HFFc6 (cell line): ENCODE data around the gene TNNT2. TPM values are rescaled to one million over a fixed set of nuclear protein-coding genes. Genes with fewer than 3 reads are reported as not detected.

Experiments used
- DNase-seq: peaks from one replicate; pipeline ENCODE4 v3.0.0-alpha.2; 2018
- H3K27ac Mint-ChIP-seq: 2 replicates; pipeline ENCODE4 v1.8.0; 2020; ENCODE audit warnings: mild to moderate bottlenecking, mixed read lengths
- H3K27me3 Mint-ChIP-seq: 2 replicates; pipeline ENCODE4 v1.8.0; 2021; ENCODE audit warnings: mild to moderate bottlenecking, moderate library complexity, mixed read lengths; ENCODE audit not compliant: insufficient read depth
- H3K36me3 Mint-ChIP-seq: 2 replicates; pipeline ENCODE4 v1.8.0; 2021; ENCODE audit warnings: low read depth, mixed read lengths
- H3K4me1 Mint-ChIP-seq: 2 replicates; pipeline ENCODE4 v1.8.0; 2020; ENCODE audit warnings: low read depth, mixed read lengths
- H3K4me3 Mint-ChIP-seq: 2 replicates; pipeline ENCODE4 v1.8.0; 2020; ENCODE audit warnings: mild to moderate bottlenecking, moderate library complexity, mixed read lengths
- H3K9me3 Mint-ChIP-seq: 2 replicates; pipeline ENCODE4 v1.8.0; 2020; ENCODE audit warnings: mild to moderate bottlenecking, mixed read lengths
- CTCF ChIP-seq: fragments of 200-600 bp; sonication (generic); IDR thresholded peaks from 2 replicates; pipeline ENCODE4 v1.5.0; 2021; ENCODE audit warnings: antibody characterized with exemption, mild to moderate bottlenecking
- total RNA-seq, 6 experiments: library from RNA; stranded (reverse); fragmentation: NEBNext Ultra II Directional; extraction: Animal tissue kit (Norgen Biotek cat#: 25700); gene quantifications; 2 replicates in 1 of 6; 3 replicates in 5 of 6; pipeline ENCODE4 v1.2.3, GENCODE V29; 2021

The TNNT2 gene
- total RNA-seq, 6 experiments from 2014 or later: not detected

GRCh38 chr1:201408176-201408833 lies 30.8 kb upstream of the TNNT2 start:
- Mint-ChIP-seq H3K36me3 (no peaks in the 10 kb centered on the region), H3K27me3 (peaks cover 28% of the 10 kb centered on the region), H3K27ac (no peak overlapping the region), H3K4me3 (no peak overlapping the region), H3K4me1 (no peaks in the 10 kb centered on the region), H3K9me3 (no peaks in the 10 kb centered on the region)
- peak; percentile 98 for TF ChIP-seq CTCF
- DNase-seq: peak; percentile 59

GRCh38 chr1:201406831-201407406 lies 29.4 kb upstream of the TNNT2 start:
- H3K27ac Mint-ChIP-seq: no peak overlapping the region

GRCh38 chr1:201405484-201405831 lies 28.0 kb upstream of the TNNT2 start:
- no peak for TF ChIP-seq CTCF
- H3K27me3 Mint-ChIP-seq: peaks cover 23% of the 10 kb centered on the region
- no peak overlapping the region for H3K4me3 Mint-ChIP-seq
- no peaks in the 10 kb centered on the region for H3K4me1 Mint-ChIP-seq
- no peaks in the 10 kb centered on the region for H3K36me3 Mint-ChIP-seq
- no peaks in the 10 kb centered on the region for H3K9me3 Mint-ChIP-seq
- H3K27ac Mint-ChIP-seq: no peak overlapping the region
- DNase-seq: no peak

More at GRCh38 chr1:201406831-201407406, 29.4 kb upstream of the TNNT2 start:
- TF ChIP-seq CTCF: no peak
- DNase-seq: no peak
- Mint-ChIP-seq H3K36me3 (no peaks in the 10 kb centered on the region), H3K4me1 (no peaks in the 10 kb centered on the region), H3K27me3 (peaks cover 22% of the 10 kb centered on the region), H3K4me3 (no peak overlapping the region), H3K9me3 (no peaks in the 10 kb centered on the region)

- no peaks in the 10 kb centered on the region for H3K4me1 Mint-ChIP-seq
- no peaks in the 10 kb centered on the region for H3K9me3 Mint-ChIP-seq
- H3K4me3 Mint-ChIP-seq: no peak overlapping the region
- no peak for DNase-seq
- H3K36me3 Mint-ChIP-seq: no peaks in the 10 kb centered on the region
- H3K27me3 Mint-ChIP-seq: peaks cover 24% of the 10 kb centered on the region
- no peak for TF ChIP-seq CTCF
- H3K27ac Mint-ChIP-seq: no peak overlapping the region
Observed at GRCh38 chr1:201404722-201405483, 27.4 kb upstream of the TNNT2 start.

- Mint-ChIP-seq H3K36me3 (no peaks in the 10 kb centered on the region), H3K9me3 (no peaks in the 10 kb centered on the region), H3K4me3 (no peak overlapping the region), H3K27me3 (peaks cover 27% of the 10 kb centered on the region), H3K27ac (no peak overlapping the region), H3K4me1 (no peaks in the 10 kb centered on the region)
- no peak for DNase-seq
- no peak for TF ChIP-seq CTCF
Observed at GRCh38 chr1:201404055-201404454, 26.6 kb upstream of the TNNT2 start.
